GM06990 (cell line): Measurements from ENCODE around the gene SLC51B.

ENCODE experiments used
- DNase-seq: peaks from one replicate; pipeline ENCODE4 v3.0.0-alpha.2; 2011; ENCODE audit not compliant: insufficient read length; ENCODE audit errors: extremely low read depth
- H3K27me3 ChIP-seq: replicated peaks from 2 replicates; pipeline ENCODE4 v1.6.0; 2011; ENCODE audit warnings: low read length; ENCODE audit not compliant: control insufficient read depth, insufficient read depth
- H3K36me3 ChIP-seq: 2 replicates; pipeline ENCODE4 v1.5.1; 2011; ENCODE audit warnings: low read length; ENCODE audit not compliant: control insufficient read depth, insufficient read depth
- H3K4me3 ChIP-seq: replicated peaks from 2 replicates; pipeline ENCODE4 v1.5.1; 2011; ENCODE audit warnings: low read depth, mild to moderate bottlenecking, control low read depth, low read length
- CTCF ChIP-seq: IDR thresholded peaks from 2 replicates; pipeline ENCODE4 v1.5.1; 2011; ENCODE audit warnings: low read length, control low read depth, mild to moderate bottlenecking, inconsistent platforms; ENCODE audit not compliant: insufficient read depth, poor library complexity, severe bottlenecking

The SLC51B gene

GRCh38 chr15:65077981-65078352, 32.8 kb downstream of the SLC51B start:
- DNase-seq = peak; percentile 47
- TF ChIP-seq CTCF = peak; percentile 25
- Histone ChIP-seq H3K27me3 (no peaks in the 10 kb centered on the region; the same call in 1 of the 2 replicates), H3K36me3 (no peaks in the 10 kb centered on the region), H3K4me3 (no peak overlapping the region)

GRCh38 chr15:65079580-65079979, 34.4 kb downstream of the SLC51B start:
- Histone ChIP-seq H3K4me3 (no peak overlapping the region), H3K27me3 (no peaks in the 10 kb centered on the region; the same call in 1 of the 2 replicates), H3K36me3 (no peaks in the 10 kb centered on the region)
- TF ChIP-seq CTCF = no peak
- DNase-seq = no peak

- DNase-seq = no peak
- no peak for TF ChIP-seq CTCF
- no peaks in the 10 kb centered on the region; the same call in none of the 2 replicates for H3K27me3 ChIP-seq
- H3K36me3 ChIP-seq = no peaks in the 10 kb centered on the region
- no peak overlapping the region for H3K4me3 ChIP-seq
Observed at GRCh38 chr15:65081270-65081669, 36.1 kb downstream of the SLC51B start.

GRCh38 chr15:65081758-65082157, 36.6 kb downstream of the SLC51B start:
- Histone ChIP-seq H3K36me3 (no peaks in the 10 kb centered on the region), H3K27me3 (no peaks in the 10 kb centered on the region; the same call in none of the 2 replicates), H3K4me3 (no peak overlapping the region)
- no peak for DNase-seq
- no peak for TF ChIP-seq CTCF

GRCh38 chr15:65082303-65082953, 37.2 kb downstream of the SLC51B start:
- Histone ChIP-seq H3K4me3 (no peak overlapping the region), H3K27me3 (no peaks in the 10 kb centered on the region; the same call in none of the 2 replicates), H3K36me3 (no peaks in the 10 kb centered on the region)
- TF ChIP-seq CTCF = no peak
- DNase-seq = no peak
